Stimulated activated CD4-positive, alpha-beta T cell treated with anti-CD3 and anti-CD28 coated beads, Interleukin-12 subunit alpha, Interleukin-12 subunit beta, amount 100 ng/mL, for 48 hours (primary cell): ENCODE results near the gene ADAMTS17.

Experiments
- DNase-seq, 3 donors: peaks; one replicate each; pipeline ENCODE4 v3.0.0-alpha.2; 2020; ENCODE audit warnings: low read depth in 2 of 3, low spot score in 1 of 3

The ADAMTS17 gene

GRCh38 chr15:100341750-100342560 is at the start of gene ADAMTS17:
Gene ADAMTS17 (minus strand): TSS chr15:100341975. CDS start chr15:100341899, 76 bp downstream.
- peak; percentile 87 to 91 (median 88) for DNase-seq

GRCh38 chr15:100385300-100386050 is 43.7 kb upstream of the ADAMTS17 start:
- no peak for DNase-seq

GRCh38 chr15:100384108-100384410 is 42.3 kb upstream of the ADAMTS17 start:
- no peak for DNase-seq

- DNase-seq = peak in 1 of 3 donors; percentile 2
Measured at GRCh38 chr15:100383302-100384107, 41.7 kb upstream of the ADAMTS17 start.

- no peak for DNase-seq
Measured at GRCh38 chr15:100373942-100374341, 32.2 kb upstream of the ADAMTS17 start.

GRCh38 chr15:100373120-100373896 is 31.5 kb upstream of the ADAMTS17 start:
- no peak for DNase-seq

- no peak for DNase-seq
Measured at GRCh38 chr15:100372739-100373119, 31.0 kb upstream of the ADAMTS17 start.

- DNase-seq = no peak
Measured at GRCh38 chr15:100355342-100355741, 13.6 kb upstream of the ADAMTS17 start.

- DNase-seq = no peak
Measured at GRCh38 chr15:100353449-100353848, 11.7 kb upstream of the ADAMTS17 start.

- DNase-seq = no peak
Measured at GRCh38 chr15:100350434-100351226, 8.9 kb upstream of the ADAMTS17 start.

- peak; percentile 81 to 89 (median 83) for DNase-seq
Measured at GRCh38 chr15:100349696-100350433, 8.1 kb upstream of the ADAMTS17 start.

GRCh38 chr15:100349321-100349695 is 7.5 kb upstream of the ADAMTS17 start:
- DNase-seq = no peak

- no peak for DNase-seq
Measured at GRCh38 chr15:100348578-100348977, 6.8 kb upstream of the ADAMTS17 start.

- no peak for DNase-seq
Measured at GRCh38 chr15:100346866-100347512, 5.2 kb upstream of the ADAMTS17 start.

GRCh38 chr15:100345438-100345837 is 3.7 kb upstream of the ADAMTS17 start:
- no peak for DNase-seq

- no peak for DNase-seq
Measured at GRCh38 chr15:100343251-100343650, 1.5 kb upstream of the ADAMTS17 start.

GRCh38 chr15:100341239-100341749 is 481 bp downstream of the ADAMTS17 start:
- no peak for DNase-seq

- no peak for DNase-seq
Measured at GRCh38 chr15:100340721-100341238, 995 bp downstream of the ADAMTS17 start.
